ENCODE data around the gene NFYC. TPM values are rescaled to one million over a fixed set of nuclear protein-coding genes. Genes with fewer than 3 reads are reported as not detected.
"Not testable (repeated sequence)": the region's sequence is repeated elsewhere in the genome, so short reads cannot be mapped to it uniquely, and the experiment has no call there.

NFYC gene
- total RNA-seq, 6 experiments from 2014 or later: 31.0 to 48.1 (median 43.8) TPM

DNA sequence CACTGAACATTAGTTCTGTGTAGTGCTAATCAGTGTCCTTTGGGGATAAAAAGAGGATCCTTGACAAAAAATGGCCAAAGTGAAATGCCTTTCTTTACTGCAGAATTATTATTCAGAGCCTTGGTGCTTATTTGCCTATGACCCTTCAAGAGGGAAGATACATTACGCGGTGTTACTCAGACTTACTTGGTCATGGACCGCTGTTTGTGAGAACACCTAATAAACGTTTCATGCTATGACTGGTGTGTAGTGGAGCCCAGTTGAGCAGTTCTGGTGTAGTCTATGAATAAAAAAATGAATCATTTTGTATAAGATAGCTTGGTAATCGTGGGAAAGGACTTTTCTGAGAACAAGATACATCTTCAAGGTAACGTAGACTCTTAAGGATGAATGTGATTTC is 8.3 kb downstream of the NFYC start:
- H3K27me3 Mint-ChIP-seq (ENCODE audit: insufficient read depth): no peaks in the 10 kb centered on the region; the same call in 1 of the 2 replicates
- H3K4me3 Mint-ChIP-seq: no peak overlapping the region
- TF ChIP-seq, protein P1, sequence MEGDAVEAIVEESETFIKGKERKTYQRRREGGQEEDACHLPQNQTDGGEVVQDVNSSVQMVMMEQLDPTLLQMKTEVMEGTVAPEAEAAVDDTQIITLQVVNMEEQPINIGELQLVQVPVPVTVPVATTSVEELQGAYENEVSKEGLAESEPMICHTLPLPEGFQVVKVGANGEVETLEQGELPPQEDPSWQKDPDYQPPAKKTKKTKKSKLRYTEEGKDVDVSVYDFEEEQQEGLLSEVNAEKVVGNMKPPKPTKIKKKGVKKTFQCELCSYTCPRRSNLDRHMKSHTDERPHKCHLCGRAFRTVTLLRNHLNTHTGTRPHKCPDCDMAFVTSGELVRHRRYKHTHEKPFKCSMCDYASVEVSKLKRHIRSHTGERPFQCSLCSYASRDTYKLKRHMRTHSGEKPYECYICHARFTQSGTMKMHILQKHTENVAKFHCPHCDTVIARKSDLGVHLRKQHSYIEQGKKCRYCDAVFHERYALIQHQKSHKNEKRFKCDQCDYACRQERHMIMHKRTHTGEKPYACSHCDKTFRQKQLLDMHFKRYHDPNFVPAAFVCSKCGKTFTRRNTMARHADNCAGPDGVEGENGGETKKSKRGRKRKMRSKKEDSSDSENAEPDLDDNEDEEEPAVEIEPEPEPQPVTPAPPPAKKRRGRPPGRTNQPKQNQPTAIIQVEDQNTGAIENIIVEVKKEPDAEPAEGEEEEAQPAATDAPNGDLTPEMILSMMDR (IDR thresholded peaks at IDR 0.05): no peak
- H3K36me3 Mint-ChIP-seq (ENCODE audit: low read depth): peaks cover 16% of the 10 kb centered on the region
- DNase-seq: no peak
- no peaks in the 10 kb centered on the region for H3K9me3 Mint-ChIP-seq
- no peak overlapping the region; the same call in 1 of the 2 replicates for H3K27ac Mint-ChIP-seq
- H3K4me1 Mint-ChIP-seq (ENCODE audit: low read depth): peaks cover 39% of the 10 kb centered on the region

DNA sequence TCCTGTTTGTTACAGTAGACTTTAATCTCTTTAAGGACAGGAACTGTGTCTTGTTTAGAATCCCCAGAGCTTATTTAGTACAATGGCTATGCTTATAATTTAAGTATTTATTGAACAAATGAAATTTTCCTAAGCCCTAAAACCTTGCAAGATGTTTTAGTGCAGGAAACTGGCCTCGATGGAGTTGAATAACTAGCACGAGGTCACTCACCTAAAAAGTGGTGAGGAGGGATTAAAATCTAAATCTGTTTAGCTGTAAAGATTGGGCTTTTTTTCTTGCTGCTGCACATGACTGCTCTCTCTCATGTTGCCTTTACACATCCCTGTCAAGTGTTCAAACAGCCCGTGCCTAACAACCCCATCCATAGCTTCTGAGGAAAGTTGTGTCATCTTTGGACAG is 10.2 kb downstream of the NFYC start:
- no peak overlapping the region for H3K27ac Mint-ChIP-seq
- H3K27me3 Mint-ChIP-seq (ENCODE audit: insufficient read depth): no peaks in the 10 kb centered on the region; the same call in 1 of the 2 replicates
- H3K9me3 Mint-ChIP-seq: no peaks in the 10 kb centered on the region
- no peak for DNase-seq
- H3K4me3 Mint-ChIP-seq: no peak overlapping the region
- H3K4me1 Mint-ChIP-seq (ENCODE audit: low read depth): peaks cover 42% of the 10 kb centered on the region
- TF ChIP-seq, protein P1 (IDR thresholded peaks at IDR 0.05): no peak
- H3K36me3 Mint-ChIP-seq (ENCODE audit: low read depth): peaks cover 14% of the 10 kb centered on the region

DNA sequence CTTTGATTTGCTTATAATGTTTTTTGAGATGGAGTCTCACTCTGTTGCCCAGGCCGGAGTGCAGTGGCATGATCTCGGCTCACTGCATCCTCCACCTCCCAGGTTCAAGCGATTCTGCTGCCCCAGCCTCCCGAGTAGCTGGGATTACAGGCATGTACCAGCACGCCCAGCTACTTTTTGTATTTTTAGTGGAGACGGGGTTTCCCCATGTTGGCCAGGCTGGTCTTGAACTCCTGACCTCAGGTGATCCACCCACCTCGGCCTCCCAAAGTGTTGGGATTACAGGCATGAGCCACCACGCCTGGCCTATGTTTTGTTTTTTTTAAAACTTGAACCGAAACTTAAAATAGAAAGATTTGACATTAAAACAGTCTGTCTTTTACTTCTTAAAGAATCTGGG is 11.3 kb downstream of the NFYC start:
- not testable (repeated sequence) for H3K4me3 Mint-ChIP-seq; DNase-seq; H3K36me3 Mint-ChIP-seq (ENCODE audit: low read depth); H3K9me3 Mint-ChIP-seq; H3K27me3 Mint-ChIP-seq (ENCODE audit: insufficient read depth)
- peak overlapping the region; percentile 49; the same call in 1 of the 2 replicates for H3K27ac Mint-ChIP-seq
- H3K4me1 Mint-ChIP-seq (ENCODE audit: low read depth): peaks cover 37% of the 10 kb centered on the region

DNA sequence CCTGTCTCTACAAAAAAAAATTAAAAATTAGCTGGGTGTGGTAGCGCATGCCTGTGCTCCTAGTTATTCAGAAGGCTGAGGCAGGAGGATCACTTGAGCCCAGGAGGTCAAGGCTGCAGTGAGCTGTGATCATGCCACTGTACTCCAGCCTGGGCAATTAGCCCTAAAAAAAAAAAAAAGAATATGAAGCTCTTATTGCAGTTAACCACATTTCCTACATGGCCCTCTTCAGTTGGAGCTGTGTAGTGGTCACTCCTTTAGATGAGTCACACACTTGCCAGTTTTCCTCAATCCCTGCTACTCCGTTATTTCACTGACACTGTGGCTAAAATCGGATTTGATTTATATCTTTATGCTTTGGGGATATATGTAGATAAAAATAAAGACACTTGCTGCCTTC is 11.8 kb downstream of the NFYC start:
- TF ChIP-seq, protein P1 (IDR thresholded peaks at IDR 0.05): no peak
- Mint-ChIP-seq H3K36me3 (ENCODE audit: low read depth) (peaks cover 8% of the 10 kb centered on the region), H3K4me3 (peak overlapping the region; percentile 53), H3K4me1 (ENCODE audit: low read depth) (peaks cover 41% of the 10 kb centered on the region), H3K9me3 (no peaks in the 10 kb centered on the region), H3K27ac (peak overlapping the region; percentile 60), H3K27me3 (ENCODE audit: insufficient read depth) (no peaks in the 10 kb centered on the region; the same call in 1 of the 2 replicates)
- DNase-seq: peak; percentile 76

DNA sequence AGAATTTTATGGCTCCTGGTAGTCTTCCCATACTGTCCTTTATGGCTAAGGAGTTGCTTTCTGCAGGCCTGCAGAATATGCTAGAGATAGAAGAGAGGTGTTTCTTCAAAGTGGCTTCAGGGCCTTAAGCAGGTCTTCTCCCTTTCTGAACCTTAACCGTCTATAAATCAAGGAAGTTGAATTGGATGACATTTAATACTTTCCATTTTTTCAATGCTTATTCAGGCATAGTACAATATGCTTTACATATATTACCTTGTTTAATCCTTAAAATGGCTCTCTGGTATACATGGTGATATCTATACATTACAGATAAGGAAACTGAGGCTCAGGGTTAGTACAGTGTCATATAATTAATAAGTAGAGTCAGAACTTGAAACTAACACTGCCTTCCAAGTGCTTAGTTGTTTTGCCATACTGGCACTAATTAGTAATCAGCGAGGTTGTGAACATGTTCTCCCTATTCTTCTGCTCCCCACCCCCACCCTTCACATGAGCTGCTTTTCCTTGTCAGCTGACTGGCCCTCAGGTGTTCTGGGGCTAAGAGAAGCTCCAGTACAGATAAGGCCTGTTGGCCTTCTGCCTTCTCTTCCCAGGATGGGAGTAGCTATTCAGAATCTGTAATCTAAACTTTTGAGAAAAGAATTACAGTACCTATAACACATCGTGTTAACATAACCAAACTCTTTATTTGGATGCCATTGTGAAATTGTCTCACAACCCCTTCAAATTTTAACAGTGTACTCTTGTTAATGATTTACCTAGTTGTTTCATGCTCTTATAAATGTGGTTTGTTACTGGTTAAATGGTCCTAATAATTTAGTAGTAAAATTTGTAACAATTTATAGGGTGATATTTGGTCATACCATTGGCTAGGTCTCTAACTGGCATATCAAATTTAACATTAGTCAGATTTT is 13.6 kb downstream of the NFYC start:
- TF ChIP-seq, protein P1 (IDR thresholded peaks at IDR 0.05): no peak
- no peaks in the 10 kb centered on the region for H3K36me3 Mint-ChIP-seq (ENCODE audit: low read depth)
- H3K9me3 Mint-ChIP-seq: no peaks in the 10 kb centered on the region
- H3K27me3 Mint-ChIP-seq (ENCODE audit: insufficient read depth): no peaks in the 10 kb centered on the region; the same call in 1 of the 2 replicates
- H3K27ac Mint-ChIP-seq: no peak overlapping the region
- no peak for DNase-seq
- H3K4me1 Mint-ChIP-seq (ENCODE audit: low read depth): peaks cover 44% of the 10 kb centered on the region
- H3K4me3 Mint-ChIP-seq: no peak overlapping the region

DNA sequence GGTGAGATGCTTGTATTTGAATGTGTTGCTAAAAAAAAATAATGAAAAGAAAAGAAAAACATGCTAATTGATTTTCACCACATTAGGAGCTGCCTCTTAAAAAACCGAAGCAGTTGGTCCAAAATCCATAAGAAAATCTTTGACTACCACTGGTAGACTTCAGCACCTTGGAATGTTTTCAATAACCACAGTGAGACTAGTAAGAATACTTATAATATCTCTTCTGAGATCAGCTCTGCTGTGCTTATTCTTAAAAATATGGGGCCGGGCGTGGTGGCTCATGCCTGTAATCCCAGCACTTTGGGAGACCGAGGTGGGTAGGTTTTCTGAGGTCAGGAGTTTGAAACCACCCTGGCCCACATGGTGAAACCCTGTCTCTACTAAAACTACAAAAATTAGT is 15.1 kb downstream of the NFYC start:
- no peaks in the 10 kb centered on the region for H3K9me3 Mint-ChIP-seq
- no peaks in the 10 kb centered on the region for H3K27me3 Mint-ChIP-seq (ENCODE audit: insufficient read depth)
- peak; percentile 39 for DNase-seq
- H3K4me3 Mint-ChIP-seq: no peak overlapping the region; the same call in 1 of the 2 replicates
- H3K36me3 Mint-ChIP-seq (ENCODE audit: low read depth): no peaks in the 10 kb centered on the region
- TF ChIP-seq, protein P1 (IDR thresholded peaks at IDR 0.05): no peak
- peaks cover 59% of the 10 kb centered on the region for H3K4me1 Mint-ChIP-seq (ENCODE audit: low read depth)
- H3K27ac Mint-ChIP-seq: no peak overlapping the region; the same call in 1 of the 2 replicates
